ENCODE results near the gene TNNT3.

Gene TNNT3

GRCh38 chr11:1958367-1958766 is 38.9 kb downstream of the TNNT3 start:
- DNase-seq (ENCODE audit: low spot score) = no peak

DNA sequence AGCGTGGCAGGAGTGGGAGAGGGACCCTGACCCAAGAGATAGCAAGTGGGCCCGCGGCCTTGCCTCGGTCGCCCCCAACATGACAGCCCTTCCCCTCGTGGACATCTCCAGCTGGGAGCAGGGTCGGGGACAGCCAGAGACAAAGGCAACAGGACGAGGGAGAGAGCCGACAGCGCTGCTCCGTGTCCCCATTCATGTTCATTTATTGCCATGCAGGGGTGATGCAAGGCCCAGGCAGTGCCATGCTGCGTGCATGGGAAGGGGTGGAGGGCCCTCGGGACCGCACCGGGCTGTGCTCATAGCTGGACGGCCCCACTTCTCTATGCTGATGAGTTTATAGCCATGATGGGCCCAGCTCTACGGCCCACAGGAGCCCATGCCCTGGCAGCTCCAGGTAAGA is 40.3 kb downstream of the TNNT3 start:
- DNase-seq (ENCODE audit: low spot score) = no peak

DNA sequence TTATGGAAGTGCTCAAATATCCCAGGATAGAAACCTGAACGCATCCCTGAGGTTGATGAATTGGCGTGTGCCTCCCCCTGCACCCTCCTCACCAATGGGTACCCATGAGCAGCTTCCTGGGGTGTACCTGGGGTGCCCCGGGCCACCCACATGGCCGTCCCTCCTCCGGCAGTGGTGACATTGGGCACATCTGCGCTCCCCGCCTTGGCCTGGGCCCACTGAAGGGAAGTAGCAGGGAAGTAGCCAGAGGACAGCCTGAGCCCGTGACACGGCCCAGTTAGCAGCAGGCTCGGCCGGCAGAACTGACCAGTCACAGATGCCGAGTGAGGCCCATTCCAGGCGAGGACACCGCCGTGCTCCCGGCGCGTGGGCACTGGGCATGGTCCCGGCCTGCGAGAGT is 44.4 kb downstream of the TNNT3 start:
- no peak for DNase-seq (ENCODE audit: low spot score)

- no peak for DNase-seq (ENCODE audit: low spot score)
Observed at GRCh38 chr11:1964348-1964747, 44.8 kb downstream of the TNNT3 start.

- DNase-seq (ENCODE audit: low spot score) = no peak
Observed at GRCh38 chr11:1964955-1965354, 45.5 kb downstream of the TNNT3 start.

DNA sequence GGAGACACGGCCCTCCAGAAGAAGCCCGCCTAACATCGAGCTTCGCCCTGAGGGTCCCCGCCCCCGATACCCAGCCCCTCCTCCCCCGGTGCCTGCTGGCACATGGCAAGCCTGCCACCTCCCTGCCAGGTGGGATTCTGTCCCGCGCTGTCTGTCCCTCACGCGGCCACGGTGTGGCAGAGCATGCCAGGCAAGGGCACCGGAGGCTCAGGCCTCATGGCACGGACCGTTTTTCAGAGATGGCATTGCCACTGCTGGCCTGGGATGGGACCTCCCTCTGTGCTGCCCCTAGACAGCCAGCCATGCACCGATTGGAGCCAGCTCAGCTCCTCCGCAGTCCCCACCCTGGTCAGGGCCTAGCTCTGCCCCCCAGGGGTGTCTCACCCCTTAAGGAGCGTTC is 47.0 kb downstream of the TNNT3 start:
- DNase-seq (ENCODE audit: low spot score) = no peak

DNA sequence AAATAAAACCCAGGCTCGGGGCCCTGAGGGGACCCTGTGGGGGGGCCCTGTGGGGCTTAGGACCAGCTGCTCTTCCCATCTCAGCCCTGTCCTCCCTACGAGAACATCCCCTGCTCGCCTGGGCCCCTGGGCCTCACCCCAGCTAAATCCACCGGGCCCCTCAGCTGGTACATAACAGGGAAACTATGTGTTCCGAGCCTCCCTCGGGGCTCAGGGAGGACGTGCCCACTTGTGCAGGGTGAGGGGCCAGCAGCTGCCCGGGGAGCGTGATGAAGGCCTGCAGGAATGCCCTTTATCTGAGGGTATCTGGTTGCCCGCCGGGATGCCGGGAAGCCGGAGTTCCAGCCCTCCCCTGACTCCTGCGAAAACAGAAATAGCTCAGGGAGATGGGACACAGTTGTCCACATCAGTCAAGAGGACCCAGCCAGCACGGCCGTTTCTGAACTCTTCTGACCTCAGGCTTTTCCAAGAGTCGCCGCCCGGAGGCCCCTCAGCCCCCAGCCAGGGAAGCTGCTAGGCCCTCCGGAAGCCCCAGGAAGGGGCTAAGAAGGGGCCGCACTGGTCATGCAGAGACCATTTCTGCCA is 48.2 kb downstream of the TNNT3 start:
- DNase-seq (ENCODE audit: low spot score) = no peak

- DNase-seq (ENCODE audit: low spot score) = no peak
Observed at GRCh38 chr11:1968454-1969002, 49.0 kb downstream of the TNNT3 start.

DNA sequence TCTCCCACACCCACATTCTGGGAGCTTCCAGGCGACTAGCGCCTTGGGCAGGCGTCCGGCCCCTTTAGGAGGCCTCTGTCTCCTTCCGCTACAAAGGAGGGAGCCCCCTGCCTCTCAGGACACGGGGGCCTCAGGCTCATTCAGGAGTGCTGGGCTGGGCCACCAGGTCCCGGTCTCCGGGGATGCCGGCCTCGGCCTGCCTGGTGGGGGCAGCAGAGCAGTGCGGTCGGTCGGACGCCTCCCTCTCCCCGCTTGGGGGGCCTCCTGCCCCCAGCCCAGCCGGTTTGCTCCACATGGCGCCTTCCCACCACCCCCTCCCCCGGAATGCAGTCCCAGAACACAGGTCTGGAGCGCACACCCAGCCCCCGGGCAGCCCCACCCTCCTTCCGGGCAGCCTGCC is 49.5 kb downstream of the TNNT3 start:
- no peak for DNase-seq (ENCODE audit: low spot score)

DNA sequence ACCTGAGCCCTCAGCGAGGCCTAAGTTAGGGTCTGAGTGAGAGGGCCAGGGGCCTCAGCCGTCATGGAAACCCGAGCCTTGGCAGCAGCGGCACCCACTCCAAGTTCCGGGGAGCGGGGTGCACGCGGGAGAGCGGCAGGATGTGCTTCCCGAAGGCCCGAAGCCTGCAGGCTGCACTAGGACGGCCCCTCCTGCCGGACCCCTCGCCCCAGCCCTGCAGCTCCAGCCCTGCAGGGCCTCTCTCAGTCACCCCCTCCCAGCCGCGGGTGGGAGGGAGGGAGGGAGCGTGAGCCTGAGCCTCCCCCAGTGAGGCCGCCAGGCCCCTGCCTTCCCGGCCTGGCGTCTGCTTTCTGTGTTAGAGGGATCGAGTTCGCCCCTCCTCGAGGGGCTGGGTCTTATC is 50.3 kb downstream of the TNNT3 start:
- no peak for DNase-seq (ENCODE audit: low spot score)

DNA sequence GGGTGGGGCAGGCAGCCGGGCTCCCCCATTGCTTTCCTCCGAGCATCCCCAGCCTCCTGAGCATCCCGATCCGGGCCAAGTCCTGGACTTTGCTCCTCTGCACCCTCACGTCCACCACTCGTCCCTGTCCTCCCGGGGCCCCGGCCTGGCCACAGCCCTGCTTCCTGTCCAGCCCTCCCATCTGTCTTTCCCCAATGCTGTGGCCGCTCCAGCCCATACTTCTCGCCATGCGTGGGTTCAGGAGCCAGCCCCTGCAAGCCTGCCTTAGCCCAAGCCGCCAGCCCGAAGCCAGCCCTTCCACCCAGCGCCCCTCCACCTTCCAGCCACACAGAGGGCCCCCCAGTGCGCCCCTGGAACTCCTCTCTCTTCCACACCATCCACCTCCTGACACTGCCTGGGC is 51.5 kb downstream of the TNNT3 start:
- DNase-seq (ENCODE audit: low spot score) = no peak

DNA sequence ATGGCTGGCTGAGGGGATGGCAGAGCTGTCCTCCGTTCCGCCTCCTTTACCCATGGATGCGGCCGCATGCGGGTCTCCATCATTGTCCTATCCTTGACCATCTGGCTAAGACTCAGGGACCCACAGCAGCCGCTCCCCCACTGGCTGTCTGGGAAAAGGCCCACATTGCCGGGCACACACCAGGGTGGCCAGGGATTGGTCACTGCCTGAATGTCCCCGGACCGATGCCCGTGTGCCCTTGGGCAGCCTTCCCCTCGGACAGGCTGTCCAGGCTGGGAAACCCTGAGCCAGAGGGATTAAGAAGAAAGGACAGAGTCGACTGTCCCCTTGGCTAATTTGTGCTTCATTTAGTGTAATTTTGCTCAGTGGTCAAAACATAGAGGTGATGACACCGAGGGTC is 55.7 kb downstream of the TNNT3 start:
- DNase-seq (ENCODE audit: low spot score) = no peak

DNA sequence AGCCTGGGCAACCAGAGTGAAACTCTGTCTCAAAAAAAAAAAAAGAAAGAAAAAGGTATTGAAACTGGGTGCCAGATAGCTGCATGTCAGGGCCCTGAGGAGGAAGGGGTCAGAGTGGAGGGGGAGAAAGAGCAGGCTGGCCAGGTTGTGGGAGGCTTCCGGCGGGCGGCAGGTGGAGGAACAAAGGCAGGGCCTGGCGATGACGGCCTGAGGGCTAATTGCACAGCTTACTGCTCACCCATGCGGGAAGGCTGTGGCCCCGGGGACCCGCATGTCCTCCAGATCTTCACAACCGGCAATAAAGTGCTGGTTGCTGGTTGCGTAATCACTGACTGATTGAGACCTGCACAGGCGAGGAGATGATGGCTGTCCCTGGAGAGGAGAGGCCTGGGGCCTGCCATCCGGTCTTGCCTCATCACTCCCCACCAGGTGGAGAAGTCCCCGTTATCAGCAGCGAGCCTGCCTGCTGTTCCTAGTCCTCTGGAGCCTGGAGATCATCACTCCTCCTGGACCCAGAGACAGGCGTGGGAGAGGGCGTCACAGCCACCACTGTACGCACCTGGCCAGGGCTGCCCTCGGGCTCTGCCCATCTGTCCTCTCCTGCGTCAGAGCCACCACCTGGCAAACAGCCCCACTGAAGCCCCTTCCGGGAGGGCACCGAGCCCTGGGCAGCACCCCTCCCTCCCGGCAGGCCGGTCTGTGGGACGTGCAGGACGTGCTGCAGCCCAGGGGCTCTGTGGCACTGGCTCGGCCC is 59.4 kb downstream of the TNNT3 start:
- DNase-seq (ENCODE audit: low spot score) = no peak

DNA sequence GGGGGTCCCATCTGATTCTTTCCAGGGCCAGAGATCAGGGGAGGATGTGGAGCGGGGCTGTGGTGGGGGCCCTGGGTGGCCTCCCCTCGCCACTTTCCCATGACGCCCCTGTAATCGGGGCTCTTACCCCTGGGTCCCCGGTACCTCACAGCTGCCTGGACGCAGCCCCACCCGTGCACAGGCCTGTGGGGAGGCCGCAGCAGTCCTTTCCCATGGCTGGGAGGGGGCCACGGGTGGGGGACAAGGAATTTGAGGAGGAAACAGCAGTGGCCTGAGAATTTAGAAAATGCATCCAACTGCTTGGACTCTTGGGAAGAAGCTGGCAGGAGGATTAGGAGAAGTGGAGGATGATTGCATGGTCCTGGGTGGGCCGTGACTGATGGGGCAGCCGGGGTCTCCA is 60.1 kb downstream of the TNNT3 start:
- DNase-seq (ENCODE audit: low spot score) = no peak

DNA sequence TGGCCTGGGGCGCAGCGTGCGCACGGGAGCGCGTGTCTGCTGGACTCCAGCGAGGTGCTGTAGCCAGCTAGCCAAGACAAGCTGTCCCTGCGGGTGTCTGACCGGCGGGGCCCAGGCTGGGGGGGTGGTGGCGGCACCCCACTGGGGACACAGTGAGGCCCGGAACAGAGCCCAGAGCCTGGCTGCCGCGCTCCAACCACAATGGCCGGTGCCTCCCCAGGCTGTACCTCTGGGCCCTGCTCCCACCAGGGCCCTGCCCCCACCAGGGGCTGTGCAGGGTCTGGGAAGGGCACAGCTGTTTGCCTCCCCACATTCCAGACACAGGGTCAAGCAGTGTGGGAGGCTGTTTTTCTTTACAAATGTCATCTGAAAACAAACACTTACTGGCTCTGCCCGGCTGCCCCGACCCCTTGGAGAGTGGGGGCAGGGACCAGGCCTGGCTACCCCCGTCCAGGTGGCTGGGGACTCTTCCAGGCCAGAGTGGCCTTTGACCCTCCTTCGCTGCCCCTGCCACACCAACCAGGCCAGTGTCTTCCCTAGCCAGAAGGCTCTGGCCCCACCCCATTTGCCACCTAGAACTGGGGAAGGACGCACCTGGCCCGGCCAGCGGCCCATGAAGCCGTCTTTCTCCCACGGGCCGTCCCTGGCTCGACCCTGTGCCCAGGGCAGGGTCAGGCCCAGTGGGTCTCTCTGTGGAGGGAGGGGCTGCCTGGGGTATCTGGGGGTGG is 63.5 kb downstream of the TNNT3 start:
- DNase-seq (ENCODE audit: low spot score) = no peak

DNA sequence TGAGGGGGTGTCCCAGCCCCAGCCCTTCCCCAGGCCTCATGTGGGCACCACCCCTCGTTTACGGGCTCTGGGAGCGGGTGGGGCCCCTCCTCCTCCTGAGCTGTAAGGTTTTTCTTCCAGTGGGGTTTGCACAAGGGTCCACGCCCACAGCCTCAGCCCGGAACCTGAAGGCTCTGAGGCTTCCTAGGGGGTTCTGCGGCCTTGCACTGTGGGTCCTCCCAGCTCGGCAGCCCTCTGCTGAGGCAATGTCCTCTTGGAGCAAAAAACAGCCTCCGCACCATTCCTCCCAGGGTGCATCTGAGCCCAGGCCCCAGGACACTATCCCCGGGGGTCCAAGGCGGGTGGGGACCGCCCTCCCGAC is 64.1 kb downstream of the TNNT3 start:
- DNase-seq (ENCODE audit: low spot score) = no peak

GRCh38 chr11:1987024-1987423 is 67.5 kb downstream of the TNNT3 start:
- no peak for DNase-seq (ENCODE audit: low spot score)

DNA sequence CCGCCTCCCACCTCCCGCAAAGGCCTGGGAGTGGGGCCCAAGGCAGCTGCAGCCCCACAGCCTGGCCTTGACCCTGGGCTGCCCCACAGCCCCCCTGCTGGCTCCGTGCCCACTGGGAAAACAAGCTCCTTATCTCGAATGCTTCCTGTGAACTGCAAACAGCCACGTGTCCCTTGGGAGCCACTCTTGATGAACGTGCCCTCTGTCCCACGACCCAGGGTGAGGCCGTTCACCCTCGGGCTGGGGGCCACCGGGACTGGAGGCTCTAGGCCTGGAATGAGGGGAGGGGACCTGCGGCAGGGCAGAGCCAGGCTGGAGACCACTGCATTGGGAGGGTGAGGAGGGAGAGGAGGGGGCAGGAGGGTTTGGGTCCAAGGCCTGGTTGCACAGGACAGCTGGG is 68.7 kb downstream of the TNNT3 start:
- DNase-seq (ENCODE audit: low spot score) = no peak
